CD14-positive monocyte (primary cell): Measurements from ENCODE around the gene KIT. TPM values are rescaled to one million over a fixed set of nuclear protein-coding genes. Genes with fewer than 3 reads are reported as not detected.

Source experiments
- DNase-seq, 3 donors: peaks; one replicate each; pipeline ENCODE4 v3.0.0-alpha.2; 2011 to 2022
- H2AFZ ChIP-seq: 2 replicates; pipeline ENCODE4 v1.6.0; 2012; ENCODE audit warnings: mild to moderate bottlenecking, low read depth, low read length, inconsistent platforms; ENCODE audit not compliant: insufficient read depth, poor library complexity, severe bottlenecking
- H3K27ac ChIP-seq, 2 donors: 1 replicate in 1 of 2; 2 replicates in 1 of 2; pipeline ENCODE4 v1.5.1; 2012 to 2013; ENCODE audit warnings: low read length in 2 of 2, control low read depth in 1 of 2, inconsistent platforms in 1 of 2, low read depth in 1 of 2, mild to moderate bottlenecking in 1 of 2
- H3K27me3 ChIP-seq, 2 donors: one replicate each; pipeline versions ENCODE4 v1.6.0 to v1.6.1; 2011 to 2013; ENCODE audit warnings: low read length in 2 of 2; ENCODE audit not compliant: control insufficient read depth in 2 of 2, insufficient read depth in 2 of 2
- H3K36me3 ChIP-seq, 2 donors: replicated peaks in 1 of 2; 1 replicate in 1 of 2; 2 replicates in 1 of 2; pipeline versions ENCODE4 v1.5.1 to v1.6.1; 2012 to 2013; ENCODE audit warnings: low read length in 2 of 2, control low read depth in 1 of 2, inconsistent platforms in 1 of 2, mild to moderate bottlenecking in 1 of 2; ENCODE audit not compliant: insufficient read depth in 2 of 2, control insufficient read depth in 1 of 2
- H3K4me1 ChIP-seq, 2 donors: 1 replicate in 1 of 2; 2 replicates in 1 of 2; pipeline versions ENCODE4 v1.5.1 to v1.6.1; 2012 to 2013; ENCODE audit warnings: low read length in 2 of 2, control low read depth in 1 of 2, inconsistent platforms in 1 of 2, mild to moderate bottlenecking in 1 of 2, moderate library complexity in 1 of 2; ENCODE audit not compliant: insufficient read depth in 2 of 2, control insufficient read depth in 1 of 2
- H3K4me2 ChIP-seq: replicated peaks from 2 replicates; pipeline ENCODE3; 2012; ENCODE audit warnings: low read length, moderate library complexity, mild to moderate bottlenecking; ENCODE audit not compliant: poor library complexity, severe bottlenecking; ENCODE audit errors: extremely low read depth
- H3K4me3 ChIP-seq, 3 experiments: fragments of 200-600 bp in 1 of 3; sonication (generic) in 1 of 3; replicated peaks in 1 of 3; 1 replicate in 2 of 3; 2 replicates in 1 of 3; pipeline ENCODE4 v1.5.1; 2011 to 2013; ENCODE audit warnings: low read length in 3 of 3, mild to moderate bottlenecking in 3 of 3, control low read depth in 2 of 3, low read depth in 2 of 3, inconsistent platforms in 1 of 3, moderate library complexity in 1 of 3
- H3K79me2 ChIP-seq: 2 replicates; pipeline ENCODE4 v1.6.0; 2012; ENCODE audit warnings: mild to moderate bottlenecking, control low read depth, inconsistent platforms, low read length, moderate library complexity; ENCODE audit not compliant: insufficient read depth
- H3K9ac ChIP-seq: 2 replicates; pipeline ENCODE4 v1.6.0; 2017; ENCODE audit warnings: low read length, mild to moderate bottlenecking; ENCODE audit not compliant: insufficient read depth, poor library complexity, severe bottlenecking
- H3K9me3 ChIP-seq, 2 donors: replicated peaks in 1 of 2; 1 replicate in 1 of 2; 2 replicates in 1 of 2; pipeline versions ENCODE4 v1.5.1 to v1.6.1; 2012 to 2013; ENCODE audit warnings: low read length in 2 of 2, control low read depth in 1 of 2; ENCODE audit not compliant: control insufficient read depth in 1 of 2, insufficient read depth in 1 of 2
- H4K20me1 ChIP-seq: 2 replicates; pipeline ENCODE4 v1.6.0; 2012; ENCODE audit warnings: mild to moderate bottlenecking, low read length, control low read depth, moderate library complexity; ENCODE audit not compliant: insufficient read depth
- H3K27ac Mint-ChIP-seq, 7 donors: one replicate each; pipeline ENCODE4 v1.8.0; 2020; ENCODE audit warnings: mild to moderate bottlenecking in 7 of 7, mixed read lengths in 7 of 7, moderate library complexity in 6 of 7, inconsistent platforms in 2 of 7
- H3K27me3 Mint-ChIP-seq, 3 donors: one replicate each; pipeline ENCODE4 v1.8.0; 2021 to 2022; ENCODE audit warnings: low read depth in 3 of 3, mild to moderate bottlenecking in 3 of 3, mixed read lengths in 3 of 3, moderate library complexity in 3 of 3, inconsistent platforms in 1 of 3
- H3K36me3 Mint-ChIP-seq, 2 donors: one replicate each; pipeline ENCODE4 v1.8.0; 2020; ENCODE audit warnings: mixed read lengths in 2 of 2, inconsistent platforms in 1 of 2, mild to moderate bottlenecking in 1 of 2
- H3K4me1 Mint-ChIP-seq: one replicate; pipeline ENCODE4 v1.8.0; 2020; ENCODE audit warnings: mild to moderate bottlenecking, mixed read lengths
- H3K4me3 Mint-ChIP-seq, 2 donors: one replicate each; pipeline ENCODE4 v1.8.0; 2020; ENCODE audit warnings: mild to moderate bottlenecking in 2 of 2, mixed read lengths in 2 of 2, moderate library complexity in 1 of 2
- H3K9me3 Mint-ChIP-seq, 7 donors: one replicate each; pipeline ENCODE4 v1.8.0; 2020 to 2022; ENCODE audit warnings: mixed read lengths in 7 of 7, mild to moderate bottlenecking in 6 of 7, moderate library complexity in 6 of 7, inconsistent platforms in 2 of 7
- WGBS: methylation state at CpG from one replicate; pipeline ENCODE4 v1.1.5; 2013; ENCODE audit warnings: missing lambda C conversion rate; ENCODE audit not compliant: insufficient coverage; 5-methylcytosine and 5-hydroxymethylcytosine counted together
- intact Hi-C, 2 donors: fragments of 100-400 bp; cut with micrococcal nuclease; formaldehyde crosslinking; loops; one replicate each; pipeline versions ENCODE4 v1.15.0 to v1.15.1; 2023
- polyA plus RNA-seq, 3 donors: library from polyadenylated mRNA; depleted of rRNA in 1 of 3; unstranded in 2 of 3; stranded (reverse) in 1 of 3; fragments of 300-500 nt in 2 of 3; fragments of >200 nt in 1 of 3; fragmentation: Illumina TruSeq in 2 of 3; gene quantifications; 1 replicate in 2 of 3; 2 replicates in 1 of 3; pipeline ENCODE4 v1.2.3, GENCODE V29; 2012 to 2021
- TF ChIP-seq, protein P1 (sequence below): fragments of 200-600 bp; IDR thresholded peaks from one replicate; pipeline ENCODE4 v1.8.0; 2022; ENCODE audit warnings: antibody characterized with exemption, mild to moderate bottlenecking

Gene KIT
- polyA plus RNA-seq, 3 donors, result not detected

DNA sequence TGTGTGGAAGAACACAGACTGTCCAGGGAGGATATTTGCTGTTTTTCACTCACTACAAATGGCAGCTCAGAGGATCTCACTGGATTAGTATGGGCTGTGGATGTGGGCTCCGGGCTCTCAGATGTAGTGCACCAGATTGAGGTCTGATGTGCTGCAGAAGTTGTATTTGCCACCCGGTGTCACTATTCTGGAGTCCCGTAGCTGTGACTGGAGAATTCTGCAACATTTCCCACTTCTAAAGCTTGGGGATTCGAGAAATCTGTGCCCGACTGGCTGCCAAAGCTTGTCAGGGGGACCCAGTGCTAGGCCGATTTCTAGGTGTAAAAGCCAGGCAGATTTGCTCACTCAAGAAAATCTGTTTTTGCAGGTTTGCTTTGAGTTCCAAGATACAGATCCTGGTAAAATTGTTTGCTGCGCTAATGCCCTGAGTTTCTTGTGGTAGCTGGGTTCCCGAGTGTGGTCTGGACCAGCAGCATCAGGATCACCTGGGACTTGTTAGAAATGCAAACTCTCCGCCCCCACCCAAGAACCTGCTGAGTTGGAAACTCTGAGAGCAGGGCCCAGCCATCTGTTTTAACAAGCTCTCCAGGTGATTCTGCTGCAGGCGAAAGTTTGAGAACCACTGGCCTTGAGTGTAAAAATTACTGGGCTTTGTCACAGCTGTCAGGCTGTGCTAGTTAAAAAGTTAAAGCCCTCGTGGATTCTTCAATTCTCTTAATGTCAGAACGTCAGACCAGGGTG lies 18.1 kb downstream of the KIT start:
- peaks cover 0 to 5% (median 2%) of the 10 kb centered on the region in 3 donors for H3K27me3 Mint-ChIP-seq
- no peak overlapping the region for H3K27ac Mint-ChIP-seq
- TF ChIP-seq, protein P1, sequence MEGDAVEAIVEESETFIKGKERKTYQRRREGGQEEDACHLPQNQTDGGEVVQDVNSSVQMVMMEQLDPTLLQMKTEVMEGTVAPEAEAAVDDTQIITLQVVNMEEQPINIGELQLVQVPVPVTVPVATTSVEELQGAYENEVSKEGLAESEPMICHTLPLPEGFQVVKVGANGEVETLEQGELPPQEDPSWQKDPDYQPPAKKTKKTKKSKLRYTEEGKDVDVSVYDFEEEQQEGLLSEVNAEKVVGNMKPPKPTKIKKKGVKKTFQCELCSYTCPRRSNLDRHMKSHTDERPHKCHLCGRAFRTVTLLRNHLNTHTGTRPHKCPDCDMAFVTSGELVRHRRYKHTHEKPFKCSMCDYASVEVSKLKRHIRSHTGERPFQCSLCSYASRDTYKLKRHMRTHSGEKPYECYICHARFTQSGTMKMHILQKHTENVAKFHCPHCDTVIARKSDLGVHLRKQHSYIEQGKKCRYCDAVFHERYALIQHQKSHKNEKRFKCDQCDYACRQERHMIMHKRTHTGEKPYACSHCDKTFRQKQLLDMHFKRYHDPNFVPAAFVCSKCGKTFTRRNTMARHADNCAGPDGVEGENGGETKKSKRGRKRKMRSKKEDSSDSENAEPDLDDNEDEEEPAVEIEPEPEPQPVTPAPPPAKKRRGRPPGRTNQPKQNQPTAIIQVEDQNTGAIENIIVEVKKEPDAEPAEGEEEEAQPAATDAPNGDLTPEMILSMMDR, result no peak
- WGBS, result 60% methylated on average over 12 of the region's 12 CpGs
- no peak overlapping the region for H3K4me2 ChIP-seq
- no peak for DNase-seq
- H3K9me3 Mint-ChIP-seq, result peaks cover 0 to 1% (median 0%) of the 10 kb centered on the region in 7 donors
- no peaks in the 10 kb centered on the region for H4K20me1 ChIP-seq
- H2AFZ ChIP-seq, result peak overlapping the region; percentile 56
- H3K9me3 ChIP-seq, result no peaks in the 10 kb centered on the region
- no peak overlapping the region for H3K27ac ChIP-seq
- peaks cover 23% of the 10 kb centered on the region for H3K4me1 Mint-ChIP-seq
- peaks cover 4 to 7% of the 10 kb centered on the region in 2 donors for H3K4me1 ChIP-seq
- H3K4me3 ChIP-seq, result no peak overlapping the region
- intact Hi-C loops, result no loop called here
- H3K36me3 Mint-ChIP-seq, result no peaks in the 10 kb centered on the region
- H3K79me2 ChIP-seq, result peaks cover 6% of the 10 kb centered on the region
- no peaks in the 10 kb centered on the region for H3K36me3 ChIP-seq
- H3K4me3 Mint-ChIP-seq, result peak overlapping the region in 1 of 2 donors; percentile 51
- no peak overlapping the region for H3K9ac ChIP-seq
- H3K27me3 ChIP-seq, result no peaks in the 10 kb centered on the region

DNA sequence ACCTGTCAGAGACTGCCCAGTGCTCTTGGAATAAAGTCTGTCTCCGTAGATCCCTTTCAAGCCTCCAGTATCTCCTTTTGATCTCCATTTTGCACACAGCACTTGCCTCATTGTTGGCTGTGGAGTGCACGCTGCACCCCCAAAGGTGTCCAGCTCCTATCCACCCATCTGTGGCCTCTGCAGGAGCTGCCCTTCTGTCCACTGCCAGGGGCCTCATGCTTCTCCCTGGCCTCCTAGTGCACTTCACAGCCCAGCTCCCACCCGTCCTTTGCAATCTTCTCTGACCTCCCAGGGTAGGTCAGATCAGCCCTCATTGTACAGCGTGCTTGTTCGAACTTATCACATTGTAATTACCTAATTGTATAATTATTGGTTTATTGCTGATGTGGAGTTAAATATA lies 18.9 kb downstream of the KIT start:
- Mint-ChIP-seq H3K4me3 (no peak overlapping the region), H3K9me3 (peaks cover 0 to 1% (median 0%) of the 10 kb centered on the region in 7 donors), H3K4me1 (peaks cover 23% of the 10 kb centered on the region), H3K27ac (no peak overlapping the region), H3K36me3 (no peaks in the 10 kb centered on the region), H3K27me3 (peaks cover 0 to 5% (median 2%) of the 10 kb centered on the region in 3 donors)
- no peak for DNase-seq
- no peak overlapping the region for H3K27ac ChIP-seq
- peak overlapping the region; percentile 56 for H2AFZ ChIP-seq
- no peaks in the 10 kb centered on the region for H3K9me3 ChIP-seq
- 87% methylated on average over 2 of the region's 5 CpGs for WGBS
- TF ChIP-seq, protein P1, result no peak
- no peaks in the 10 kb centered on the region for H3K36me3 ChIP-seq
- peaks cover 6% of the 10 kb centered on the region for H3K79me2 ChIP-seq
- intact Hi-C loops, result no loop called here
- peaks cover 4 to 7% of the 10 kb centered on the region in 2 donors for H3K4me1 ChIP-seq
- no peaks in the 10 kb centered on the region for H4K20me1 ChIP-seq
- H3K4me3 ChIP-seq, result no peak overlapping the region
- H3K9ac ChIP-seq, result no peak overlapping the region
- no peaks in the 10 kb centered on the region for H3K27me3 ChIP-seq
- H3K4me2 ChIP-seq, result no peak overlapping the region
